Upper lobe of left lung (tissue), 6 donors: ENCODE measurements around the gene ANKRD11. TPM values are rescaled to one million over a fixed set of nuclear protein-coding genes. Genes with fewer than 3 reads are reported as not detected.

Experiments
- ATAC-seq, 2 donors: fragments of 200-7000 bp; cut with Tn5 transposase; one replicate each; pipeline ENCODE4 v1.9.1; 2022; ENCODE audit warnings: mild to moderate bottlenecking in 2 of 2, moderate library complexity in 2 of 2; ENCODE audit not compliant: low FRiP score in 2 of 2
- DNase-seq, 2 donors: peaks; one replicate each; pipeline ENCODE4 v3.0.0-alpha.2; 2019 to 2020
- H3K27ac ChIP-seq, 4 donors: fragments of 200-600 bp; sonication (generic); one replicate each; pipeline ENCODE4 v1.5.1; 2016 to 2019
- H3K27me3 ChIP-seq, 4 donors: fragments of 200-600 bp; sonication (generic); one replicate each; pipeline ENCODE4 v1.5.1; 2017 to 2019
- H3K36me3 ChIP-seq, 4 donors: fragments of 200-600 bp; sonication (generic); one replicate each; pipeline ENCODE4 v1.5.1; 2016 to 2019
- H3K4me1 ChIP-seq, 4 donors: fragments of 200-600 bp; sonication (generic); one replicate each; pipeline ENCODE4 v1.5.1; 2018 to 2019
- H3K4me3 ChIP-seq, 4 donors: fragments of 200-600 bp; sonication (generic); one replicate each; pipeline ENCODE4 v1.5.1; 2017 to 2019; ENCODE audit warnings: mild to moderate bottlenecking in 2 of 4, moderate library complexity in 1 of 4
- H3K9me3 ChIP-seq, 4 donors: fragments of 200-600 bp; sonication (generic); one replicate each; pipeline ENCODE4 v1.5.1; 2018 to 2019
- EP300 ChIP-seq, 4 donors: sonication (generic); formaldehyde crosslinking; IDR thresholded peaks; one replicate each; pipeline ENCODE4 v1.5.1; 2017; ENCODE audit warnings: antibody characterized with exemption in 4 of 4, control low read depth in 2 of 4
- POLR2A ChIP-seq, 4 donors: fragments of 450-650 bp; IDR thresholded peaks; one replicate each; pipeline ENCODE4 v1.5.1; 2016 to 2017; ENCODE audit warnings: antibody characterized with exemption in 4 of 4, mild to moderate bottlenecking in 2 of 4
- POLR2AphosphoS5 ChIP-seq, 2 donors: sonication (generic); formaldehyde crosslinking; IDR thresholded peaks; one replicate each; pipeline ENCODE4 v1.5.1; 2017; ENCODE audit warnings: antibody characterized with exemption in 2 of 2
- WGBS, 2 donors: methylation state at CpG; one replicate each; pipeline ENCODE4 v1.1.5; 2017 to 2018; 5-methylcytosine and 5-hydroxymethylcytosine counted together
- total RNA-seq, 6 donors: library from RNA; depleted of rRNA in 4 of 6; stranded (reverse); fragments of >200 nt in 4 of 6; gene quantifications; one replicate each; pipeline versions ENCODE4 v1.1.0 to v1.2.1, GENCODE V29; 2016 to 2021
- TF ChIP-seq, protein P1 (sequence below), 6 experiments: fragments of 450-650 bp in 4 of 6; fragments of 200-600 bp in 2 of 6; sonication (generic) in 2 of 6; IDR thresholded peaks; one replicate each; pipeline ENCODE4 v1.5.1; 2016 to 2019; ENCODE audit warnings: antibody characterized with exemption in 6 of 6
- donor health status: DM: no; HTN: no; CAD: no; lungs with moderate emphysema.
- donor health status: DM: no; HTN: yes; CAD: no; lungs with severe emphysema.

Gene ANKRD11
- total RNA-seq, 6 donors from 2014 or later, result 92.4 to 313 (median 134) TPM

- Histone ChIP-seq H3K27ac (peak overlapping the region; percentile 25 to 71 (median 49)), H3K4me3 (peak overlapping the region in 1 of 4 donors; percentile 9)
These were observed 170.2 kb downstream of the ANKRD11 start for GRCh38 chr16:89319886-89320781.

GRCh38 chr16:89319631-89319885, 170.8 kb downstream of the ANKRD11 start:
- Histone ChIP-seq H3K36me3 (peaks cover 0 to 12% (median 5%) of the 10 kb centered on the region in 4 donors), H3K27ac (peak overlapping the region in 3 of 4 donors; percentile 48 to 71 (median 50)), H3K27me3 (no peaks in the 10 kb centered on the region), H3K4me1 (peaks cover 87 to 100% (median 90%) of the 10 kb centered on the region in 4 donors), H3K9me3 (no peaks in the 10 kb centered on the region), H3K4me3 (no peak overlapping the region)
- ATAC-seq, result no peak
- WGBS, 2 donors, result 92 to 95% methylated on average over 4 of the region's 4 CpGs
- DNase-seq, result peak in 1 of 2 donors; percentile 61
- TF ChIP-seq POLR2AphosphoS5 (IDR thresholded peaks at IDR 0.05) (no peak), EP300 (IDR thresholded peaks at IDR 0.05) (no peak), POLR2A (IDR thresholded peaks at IDR 0.05) (no peak)
- TF ChIP-seq, protein P1, sequence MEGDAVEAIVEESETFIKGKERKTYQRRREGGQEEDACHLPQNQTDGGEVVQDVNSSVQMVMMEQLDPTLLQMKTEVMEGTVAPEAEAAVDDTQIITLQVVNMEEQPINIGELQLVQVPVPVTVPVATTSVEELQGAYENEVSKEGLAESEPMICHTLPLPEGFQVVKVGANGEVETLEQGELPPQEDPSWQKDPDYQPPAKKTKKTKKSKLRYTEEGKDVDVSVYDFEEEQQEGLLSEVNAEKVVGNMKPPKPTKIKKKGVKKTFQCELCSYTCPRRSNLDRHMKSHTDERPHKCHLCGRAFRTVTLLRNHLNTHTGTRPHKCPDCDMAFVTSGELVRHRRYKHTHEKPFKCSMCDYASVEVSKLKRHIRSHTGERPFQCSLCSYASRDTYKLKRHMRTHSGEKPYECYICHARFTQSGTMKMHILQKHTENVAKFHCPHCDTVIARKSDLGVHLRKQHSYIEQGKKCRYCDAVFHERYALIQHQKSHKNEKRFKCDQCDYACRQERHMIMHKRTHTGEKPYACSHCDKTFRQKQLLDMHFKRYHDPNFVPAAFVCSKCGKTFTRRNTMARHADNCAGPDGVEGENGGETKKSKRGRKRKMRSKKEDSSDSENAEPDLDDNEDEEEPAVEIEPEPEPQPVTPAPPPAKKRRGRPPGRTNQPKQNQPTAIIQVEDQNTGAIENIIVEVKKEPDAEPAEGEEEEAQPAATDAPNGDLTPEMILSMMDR (IDR thresholded peaks at IDR 0.05), result no peak

More at GRCh38 chr16:89319886-89320781, 170.2 kb downstream of the ANKRD11 start:
- TF ChIP-seq POLR2AphosphoS5 (IDR thresholded peaks at IDR 0.05), result no peak
- TF ChIP-seq POLR2A (IDR thresholded peaks at IDR 0.05), result no peak
- TF ChIP-seq, protein P1 (IDR thresholded peaks at IDR 0.05), result no peak
- no peak for TF ChIP-seq EP300 (IDR thresholded peaks at IDR 0.05)
- H3K4me1 ChIP-seq, result peaks cover 87 to 100% (median 88%) of the 10 kb centered on the region in 4 donors
- peaks cover 0 to 12% (median 3%) of the 10 kb centered on the region in 4 donors for H3K36me3 ChIP-seq
- no peaks in the 10 kb centered on the region for H3K27me3 ChIP-seq
- H3K9me3 ChIP-seq, result no peaks in the 10 kb centered on the region
- 57 to 58% methylated on average over 10 to 32 of the region's 32 CpGs for WGBS, 2 donors
- DNase-seq (peak in 1 of 2 donors; percentile 83), ATAC-seq (peak; percentile 64 to 74)

- Histone ChIP-seq H3K36me3 (peaks cover 0 to 12% (median 5%) of the 10 kb centered on the region in 4 donors), H3K4me3 (no peak overlapping the region), H3K9me3 (no peaks in the 10 kb centered on the region), H3K27ac (peak overlapping the region in 1 of 4 donors; percentile 71), H3K27me3 (no peaks in the 10 kb centered on the region), H3K4me1 (peaks cover 90 to 100% (median 91%) of the 10 kb centered on the region in 4 donors)
- peak in 1 of 2 donors; percentile 41 for DNase-seq
- TF ChIP-seq POLR2AphosphoS5 (IDR thresholded peaks at IDR 0.05) (no peak), POLR2A (IDR thresholded peaks at IDR 0.05) (no peak), EP300 (IDR thresholded peaks at IDR 0.05) (no peak)
- TF ChIP-seq, protein P1 (IDR thresholded peaks at IDR 0.05), result no peak
- ATAC-seq, result no peak
- 90 to 94% methylated on average over 6 to 28 of the region's 28 CpGs for WGBS, 2 donors
These were observed 171.3 kb downstream of the ANKRD11 start for GRCh38 chr16:89318871-89319630.

- no peak for ATAC-seq
- WGBS, 2 donors, result 95 to 96% methylated on average over 11 of the region's 11 CpGs
- Histone ChIP-seq H3K4me1 (peaks cover 89 to 98% (median 93%) of the 10 kb centered on the region in 4 donors), H3K27me3 (no peaks in the 10 kb centered on the region), H3K27ac (no peak overlapping the region), H3K36me3 (peaks cover 0 to 12% (median 5%) of the 10 kb centered on the region in 4 donors), H3K4me3 (no peak overlapping the region), H3K9me3 (no peaks in the 10 kb centered on the region)
- DNase-seq, result no peak
- TF ChIP-seq POLR2AphosphoS5 (IDR thresholded peaks at IDR 0.05) (no peak), EP300 (IDR thresholded peaks at IDR 0.05) (no peak), POLR2A (IDR thresholded peaks at IDR 0.05) (no peak)
These were observed 172.0 kb downstream of the ANKRD11 start for GRCh38 chr16:89318430-89318758.
